Right lobe of liver (tissue), 4 donors: ENCODE data around the gene ASCC1.

ENCODE experiments used
- POLR2A ChIP-seq: fragments of 450-650 bp; IDR thresholded peaks from one replicate; pipeline ENCODE4 v1.6.1; 2017; ENCODE audit warnings: antibody characterized with exemption, mild to moderate bottlenecking
- TF ChIP-seq, protein P1 (sequence below), 4 donors: fragments of 200-600 bp in 3 of 4; fragments of 450-650 bp in 1 of 4; IDR thresholded peaks; one replicate each; pipeline versions ENCODE4 v1.5.1 to v1.8.0; 2016 to 2022; ENCODE audit warnings: antibody characterized with exemption in 4 of 4, mild to moderate bottlenecking in 2 of 4
- donor health status: DM: no; HTN: no; CAD: no.
- donor health status: DM: no; HTN: no; CAD: no.
- donor health status: DM: no; HTN: yes; CAD: no.

GRCh38 chr10:72252972-72253371 lies 36.9 kb upstream of the ASCC1 start:
- no peak for TF ChIP-seq POLR2A
- TF ChIP-seq, protein P1, sequence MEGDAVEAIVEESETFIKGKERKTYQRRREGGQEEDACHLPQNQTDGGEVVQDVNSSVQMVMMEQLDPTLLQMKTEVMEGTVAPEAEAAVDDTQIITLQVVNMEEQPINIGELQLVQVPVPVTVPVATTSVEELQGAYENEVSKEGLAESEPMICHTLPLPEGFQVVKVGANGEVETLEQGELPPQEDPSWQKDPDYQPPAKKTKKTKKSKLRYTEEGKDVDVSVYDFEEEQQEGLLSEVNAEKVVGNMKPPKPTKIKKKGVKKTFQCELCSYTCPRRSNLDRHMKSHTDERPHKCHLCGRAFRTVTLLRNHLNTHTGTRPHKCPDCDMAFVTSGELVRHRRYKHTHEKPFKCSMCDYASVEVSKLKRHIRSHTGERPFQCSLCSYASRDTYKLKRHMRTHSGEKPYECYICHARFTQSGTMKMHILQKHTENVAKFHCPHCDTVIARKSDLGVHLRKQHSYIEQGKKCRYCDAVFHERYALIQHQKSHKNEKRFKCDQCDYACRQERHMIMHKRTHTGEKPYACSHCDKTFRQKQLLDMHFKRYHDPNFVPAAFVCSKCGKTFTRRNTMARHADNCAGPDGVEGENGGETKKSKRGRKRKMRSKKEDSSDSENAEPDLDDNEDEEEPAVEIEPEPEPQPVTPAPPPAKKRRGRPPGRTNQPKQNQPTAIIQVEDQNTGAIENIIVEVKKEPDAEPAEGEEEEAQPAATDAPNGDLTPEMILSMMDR (IDR thresholded peaks at IDR 0.05): no peak
